Keratinocyte (primary cell): ENCODE measurements around the gene CD7.

Experiments
- CTCF ChIP-seq, 3 experiments: IDR thresholded peaks in 1 of 3; conservative IDR thresholded peaks in 1 of 3; optimal IDR thresholded peaks in 1 of 3; 2 replicates in 2 of 3; 3 replicates in 1 of 3; pipeline versions ENCODE3 to v1.5.1; 2011; ENCODE audit warnings: low read length in 3 of 3, mild to moderate bottlenecking in 3 of 3, moderate library complexity in 2 of 3, control low read depth in 1 of 3, inconsistent platforms in 1 of 3; ENCODE audit not compliant: insufficient read depth in 2 of 3; ENCODE audit errors: extremely low read depth in 1 of 3
- EZH2 ChIP-seq: IDR thresholded peaks from one replicate; pipeline ENCODE4 v1.6.1; 2012; ENCODE audit warnings: inconsistent platforms, mild to moderate bottlenecking, low read length, moderate library complexity

DNA sequence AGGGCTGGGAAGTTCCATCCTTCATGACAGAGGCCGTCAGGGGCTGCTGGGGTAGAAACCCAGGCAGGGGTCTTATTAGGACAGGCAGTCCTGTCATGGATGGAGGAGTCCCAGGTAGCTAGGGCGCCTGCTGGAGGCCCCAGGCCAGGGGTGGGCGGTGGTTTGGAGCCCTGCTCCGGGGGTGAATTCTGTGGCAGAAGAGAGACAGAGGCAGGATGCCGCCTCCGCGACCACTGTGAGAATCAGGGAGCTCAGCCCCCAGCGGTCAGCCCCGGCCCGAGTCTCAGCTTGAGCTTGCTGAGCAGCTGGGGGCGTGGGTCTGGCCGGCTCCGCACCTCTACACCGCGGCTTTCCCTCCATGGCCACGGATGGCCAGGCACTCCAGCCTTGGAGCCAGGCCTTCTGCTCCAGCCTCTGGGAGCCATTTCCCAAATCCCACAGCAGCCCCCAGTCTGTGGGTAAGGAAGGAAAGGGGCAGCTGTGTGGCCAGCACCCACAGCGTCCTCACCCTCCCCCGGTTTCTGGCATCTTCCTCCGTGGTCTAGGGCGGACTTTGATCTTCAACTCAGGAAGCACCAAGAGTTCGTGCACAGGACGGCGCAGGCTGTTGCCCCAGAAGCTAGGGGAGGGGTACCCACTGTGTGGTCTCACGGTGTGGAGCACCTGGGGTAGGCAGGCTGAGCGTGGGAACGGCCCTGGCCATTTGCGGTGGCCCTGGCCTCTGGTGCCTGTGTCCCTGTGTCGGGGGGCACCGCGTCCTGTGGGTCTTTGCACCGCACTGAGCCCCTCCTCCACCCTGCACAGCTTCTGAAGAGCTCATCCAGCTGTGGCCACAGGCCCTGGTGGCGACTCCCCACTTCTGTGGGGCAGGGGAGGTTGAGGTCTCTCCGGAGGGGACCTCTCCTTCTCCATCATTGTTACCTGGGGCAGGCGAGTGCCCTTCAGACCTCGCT lies 14.1 kb downstream of the CD7 start:
- TF ChIP-seq CTCF (optimal IDR thresholded peaks at IDR 0.05 in 1 of 3, IDR thresholded peaks at IDR 0.05 in 1 of 3, conservative IDR thresholded peaks at IDR 0.05 in 1 of 3; ENCODE audit: extremely low read depth in 1 of 3, insufficient read depth in 2 of 3, low read length in 3 of 3) (no peak), EZH2 (no peak)
